DOHH2 (cell line): ENCODE measurements around the gene MSMP.

Experiments used
- H3F3A ChIP-seq: fragments of 200-600 bp; sonication (generic), shearing (Covaris generic); 2 replicates; pipeline ENCODE4 v1.6.0; 2016; ENCODE audit warnings: antibody characterized with exemption, mild to moderate bottlenecking; ENCODE audit not compliant: control insufficient read depth, insufficient read depth
- H3K27ac ChIP-seq: fragments of 200-600 bp; sonication (generic); 2 replicates; pipeline ENCODE4 v1.5.1; 2014; ENCODE audit warnings: low read depth, mild to moderate bottlenecking, low read length, moderate library complexity
- H3K27me3 ChIP-seq: fragments of 200-600 bp; sonication (generic); 2 replicates; pipeline ENCODE4 v1.6.1; 2014; ENCODE audit warnings: mild to moderate bottlenecking, low read length, mixed read lengths; ENCODE audit not compliant: control insufficient read depth
- H3K36me3 ChIP-seq: fragments of 200-600 bp; sonication (generic); 2 replicates; pipeline ENCODE4 v1.6.1; 2014; ENCODE audit warnings: mild to moderate bottlenecking, low read length, moderate library complexity, mixed read lengths; ENCODE audit not compliant: control insufficient read depth
- H3K4me1 ChIP-seq: fragments of 200-600 bp; sonication (generic); 2 replicates; pipeline ENCODE4 v1.6.1; 2014; ENCODE audit warnings: mild to moderate bottlenecking, low read length, mixed read lengths; ENCODE audit not compliant: control insufficient read depth
- H3K4me2 ChIP-seq: fragments of 200-600 bp; sonication (generic); 2 replicates; pipeline ENCODE4 v1.6.0; 2014; ENCODE audit warnings: mild to moderate bottlenecking, low read length, moderate library complexity
- H3K4me3 ChIP-seq: fragments of 200-600 bp; sonication (generic); 2 replicates; pipeline ENCODE4 v1.5.1; 2014; ENCODE audit warnings: mild to moderate bottlenecking, low read length, mixed read lengths
- H3K79me2 ChIP-seq: fragments of 200-600 bp; sonication (generic); 2 replicates; pipeline ENCODE4 v1.6.1; 2014; ENCODE audit warnings: mild to moderate bottlenecking, low read length, mixed read lengths; ENCODE audit not compliant: control insufficient read depth
- H3K9me2 ChIP-seq: fragments of 200-600 bp; sonication (generic); replicated peaks from 2 replicates; pipeline ENCODE4 v1.6.1; 2014; ENCODE audit warnings: mild to moderate bottlenecking, low read length, mixed read lengths; ENCODE audit not compliant: control insufficient read depth
- H3K9me3 ChIP-seq: fragments of 200-600 bp; sonication (generic); 2 replicates; pipeline ENCODE4 v1.6.1; 2014; ENCODE audit warnings: antibody characterized with exemption, low read length, mixed read lengths; ENCODE audit not compliant: control insufficient read depth, insufficient read depth
- H4K20me1 ChIP-seq: fragments of 200-600 bp; sonication (generic); 2 replicates; pipeline ENCODE4 v1.6.0; 2014; ENCODE audit warnings: low read depth, mild to moderate bottlenecking, antibody characterized with exemption, low read length, moderate library complexity; ENCODE audit not compliant: control insufficient read depth, insufficient read depth
- CTCF ChIP-seq: fragments of 200-600 bp; sonication (generic); IDR thresholded peaks from one replicate; pipeline ENCODE4 v1.5.1; 2014; ENCODE audit warnings: antibody characterized with exemption, mild to moderate bottlenecking, low read depth, low read length; ENCODE audit not compliant: poor library complexity, severe bottlenecking
- EZH2phosphoT487 ChIP-seq: fragments of 200-600 bp; sonication (generic); IDR thresholded peaks from 2 replicates; pipeline ENCODE4 v1.6.1; 2017; ENCODE audit warnings: borderline replicate concordance, mild to moderate bottlenecking, antibody characterized with exemption, low read length, moderate library complexity, mixed read lengths

The MSMP gene

GRCh38 chr9:35767458-35767857 lies 13.4 kb upstream of the MSMP start:
- Histone ChIP-seq H4K20me1 (no peaks in the 10 kb centered on the region), H3K27ac (no peak overlapping the region), H3K27me3 (no peaks in the 10 kb centered on the region), H3F3A (peaks cover 4% of the 10 kb centered on the region; the same call in 1 of the 2 replicates), H3K4me3 (no peak overlapping the region), H3K9me3 (no peaks in the 10 kb centered on the region), H3K4me2 (no peak overlapping the region), H3K36me3 (no peaks in the 10 kb centered on the region), H3K79me2 (no peaks in the 10 kb centered on the region; the same call in none of the 2 replicates), H3K4me1 (peaks cover 13% of the 10 kb centered on the region), H3K9me2 (no peaks in the 10 kb centered on the region)
- TF ChIP-seq EZH2phosphoT487 (no peak), CTCF (no peak)

GRCh38 chr9:35766997-35767396 lies 12.9 kb upstream of the MSMP start:
- Histone ChIP-seq H3F3A (peaks cover 5% of the 10 kb centered on the region; the same call in 1 of the 2 replicates), H4K20me1 (no peaks in the 10 kb centered on the region), H3K27me3 (no peaks in the 10 kb centered on the region), H3K4me3 (no peak overlapping the region), H3K9me2 (no peaks in the 10 kb centered on the region), H3K79me2 (peaks cover 3% of the 10 kb centered on the region), H3K27ac (no peak overlapping the region), H3K9me3 (no peaks in the 10 kb centered on the region), H3K4me1 (peaks cover 16% of the 10 kb centered on the region), H3K4me2 (no peak overlapping the region), H3K36me3 (no peaks in the 10 kb centered on the region)
- TF ChIP-seq EZH2phosphoT487 (no peak), CTCF (no peak)

GRCh38 chr9:35763803-35764202 lies 9.7 kb upstream of the MSMP start:
- TF ChIP-seq CTCF (no peak), EZH2phosphoT487 (no peak)
- Histone ChIP-seq H4K20me1 (no peaks in the 10 kb centered on the region), H3F3A (peaks cover 5% of the 10 kb centered on the region)

GRCh38 chr9:35763181-35763580 lies 9.1 kb upstream of the MSMP start:
- Histone ChIP-seq H3K4me2 (no peak overlapping the region), H3K27me3 (no peaks in the 10 kb centered on the region), H3K9me3 (no peaks in the 10 kb centered on the region), H4K20me1 (no peaks in the 10 kb centered on the region), H3K9me2 (no peaks in the 10 kb centered on the region), H3K79me2 (peaks cover 10% of the 10 kb centered on the region), H3K4me1 (peaks cover 27% of the 10 kb centered on the region), H3F3A (peaks cover 12% of the 10 kb centered on the region), H3K27ac (no peak overlapping the region), H3K36me3 (no peaks in the 10 kb centered on the region), H3K4me3 (no peak overlapping the region)
- TF ChIP-seq CTCF (no peak), EZH2phosphoT487 (no peak)

More at GRCh38 chr9:35763803-35764202, 9.7 kb upstream of the MSMP start:
- H3K27me3 ChIP-seq, result no peaks in the 10 kb centered on the region
- H3K4me3 ChIP-seq, result no peak overlapping the region
- no peak overlapping the region for H3K4me2 ChIP-seq
- peaks cover 7% of the 10 kb centered on the region for H3K79me2 ChIP-seq
- no peak overlapping the region for H3K27ac ChIP-seq
- H3K36me3 ChIP-seq, result no peaks in the 10 kb centered on the region
- H3K9me3 ChIP-seq, result no peaks in the 10 kb centered on the region
- peaks cover 20% of the 10 kb centered on the region for H3K4me1 ChIP-seq
- H3K9me2 ChIP-seq, result no peaks in the 10 kb centered on the region
